Occipital lobe (tissue), 2 donors: ENCODE measurements around the gene TUSC1. TPM values are rescaled to one million over a fixed set of nuclear protein-coding genes. Genes with fewer than 3 reads are reported as not detected.
"Not testable (repeated sequence)": the region's sequence is repeated elsewhere in the genome, so short reads cannot be mapped to it uniquely, and the experiment has no call there.

Source experiments
- DNase-seq: peaks from one replicate; lab custom pipeline; 2025; lab: John Stamatoyannopoulos, UW
- total RNA-seq: library from RNA; depleted of rRNA; stranded (reverse); fragments of >200 nt; gene quantifications from one replicate; pipeline ENCODE4 v1.2.3, GENCODE V29; 2014

Gene TUSC1
- total RNA-seq: 10.5 TPM

DNA sequence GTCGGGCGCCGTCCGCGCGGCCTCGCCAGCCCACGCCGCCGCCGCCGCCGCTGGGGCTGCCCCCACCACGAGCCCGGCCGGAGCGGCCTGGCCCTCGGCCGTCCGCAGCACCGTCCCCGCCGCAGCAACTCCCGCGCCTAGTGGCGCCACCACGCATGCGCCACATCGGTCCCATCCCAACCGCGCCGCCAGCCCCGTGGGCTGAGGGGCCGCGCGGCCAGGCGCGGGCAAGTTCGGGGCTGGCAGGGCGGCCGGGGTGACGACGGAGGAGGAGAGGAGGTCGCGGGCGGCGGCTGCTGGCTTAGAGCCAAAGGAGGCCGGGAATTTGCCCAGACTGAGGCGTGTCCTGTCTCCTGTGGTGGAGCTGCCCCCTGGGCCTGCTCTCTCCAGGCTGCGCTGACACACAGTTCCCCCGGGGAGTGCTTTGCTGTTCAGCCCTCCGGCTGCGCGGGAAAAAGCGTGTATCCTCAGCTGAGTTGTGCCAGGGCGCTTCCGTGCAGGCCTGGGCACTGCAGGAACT, at the start of gene TUSC1:
TUSC1 (minus strand) TSS at position 298 of the 520 bp plus-strand sequence; CDS start at position 166, 132 bp downstream.
- peak; percentile 78 for DNase-seq

DNA sequence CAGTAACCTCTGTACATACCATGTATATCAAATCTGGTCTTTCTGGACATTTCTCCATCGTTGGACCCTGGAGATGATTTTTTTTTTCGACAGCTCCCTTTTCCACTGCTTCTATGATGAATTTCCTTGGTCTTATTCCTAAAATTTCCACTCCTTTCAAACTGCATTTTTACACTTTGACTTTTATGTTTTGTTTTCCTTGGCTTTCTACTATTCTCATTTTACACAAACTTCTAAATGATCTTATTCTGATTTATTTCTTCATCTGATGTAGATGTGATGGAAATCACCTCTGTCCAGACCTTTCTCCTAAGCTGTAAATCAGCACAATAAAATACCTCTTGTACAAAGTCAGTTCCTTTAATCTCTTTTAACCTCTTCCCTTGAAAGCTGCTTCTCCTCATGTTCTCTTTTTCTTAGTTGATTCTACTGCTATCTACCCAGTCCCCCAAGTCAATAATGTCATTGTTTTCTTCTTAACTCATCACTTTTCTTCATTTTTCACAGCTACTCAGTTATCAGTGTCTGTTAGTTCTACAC, 48.7 kb upstream of the TUSC1 start:
- DNase-seq: no peak

DNA sequence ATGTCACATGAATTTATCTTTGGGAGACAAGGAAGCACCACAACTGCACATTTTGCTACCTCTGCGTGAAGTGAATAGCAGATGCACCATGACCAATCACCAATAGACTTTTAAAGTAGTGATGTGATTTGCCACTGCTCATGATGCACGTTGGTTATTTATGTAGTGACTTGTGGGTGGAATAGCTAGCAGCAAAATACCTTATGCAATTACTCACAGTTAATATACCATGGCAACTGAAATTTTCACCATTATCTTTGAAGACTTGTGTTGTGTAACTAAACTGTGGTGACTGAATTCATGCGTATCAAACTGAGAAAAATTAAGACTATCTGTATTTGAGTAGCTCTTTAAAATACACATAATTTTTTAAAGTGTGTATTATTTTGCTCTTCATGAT, 46.2 kb upstream of the TUSC1 start:
- no peak for DNase-seq

DNA sequence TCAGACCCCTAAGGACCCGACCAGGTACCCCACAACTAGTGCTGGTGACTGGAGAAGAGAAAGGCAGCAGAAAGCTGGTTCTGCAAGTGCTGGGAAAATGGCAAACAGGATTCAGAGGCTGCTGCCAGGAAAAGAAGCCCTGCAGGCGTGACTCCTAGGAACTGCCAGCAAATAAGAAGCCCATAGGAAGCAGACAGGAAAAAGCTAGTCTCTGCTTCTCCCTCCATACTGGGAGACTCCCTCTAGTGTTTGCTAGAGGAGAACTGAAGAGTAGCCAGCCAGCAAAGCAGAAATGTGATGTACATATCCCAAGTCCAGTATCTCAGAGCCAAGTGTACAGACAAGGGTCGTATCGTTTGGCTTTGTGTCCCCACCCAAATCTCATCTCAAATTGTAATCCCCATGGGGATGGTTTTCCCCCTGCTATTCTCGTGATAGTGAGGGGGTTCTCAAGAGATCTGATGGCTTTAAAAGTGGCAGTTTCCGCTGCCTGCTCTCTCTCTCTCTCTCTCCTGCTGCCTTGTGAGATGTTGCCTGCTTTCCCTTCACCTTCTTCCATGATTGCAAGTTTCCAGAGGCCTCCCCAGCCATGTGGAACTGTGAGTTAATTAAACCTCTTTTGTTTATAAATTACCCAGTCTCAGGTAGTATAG, 38.1 kb upstream of the TUSC1 start:
- DNase-seq: no peak

DNA sequence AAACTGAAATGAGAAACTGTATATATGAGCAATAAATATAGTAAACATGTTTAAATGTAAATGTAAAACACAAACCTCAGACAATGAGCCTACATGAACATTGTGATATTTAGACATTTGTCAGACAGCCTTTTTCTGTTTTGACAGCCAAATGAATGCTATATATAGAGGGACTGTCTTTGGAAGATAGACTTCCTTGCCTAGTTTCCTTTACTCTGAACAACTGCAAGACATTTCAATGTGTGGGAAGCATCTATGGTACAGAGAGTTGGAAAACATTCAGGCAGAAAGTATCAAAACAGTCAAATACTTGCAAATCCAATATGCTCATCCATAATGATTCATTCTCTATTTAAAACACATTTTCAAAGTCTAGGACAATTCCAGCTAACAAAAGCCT, 31.7 kb upstream of the TUSC1 start:
- DNase-seq: no peak

DNA sequence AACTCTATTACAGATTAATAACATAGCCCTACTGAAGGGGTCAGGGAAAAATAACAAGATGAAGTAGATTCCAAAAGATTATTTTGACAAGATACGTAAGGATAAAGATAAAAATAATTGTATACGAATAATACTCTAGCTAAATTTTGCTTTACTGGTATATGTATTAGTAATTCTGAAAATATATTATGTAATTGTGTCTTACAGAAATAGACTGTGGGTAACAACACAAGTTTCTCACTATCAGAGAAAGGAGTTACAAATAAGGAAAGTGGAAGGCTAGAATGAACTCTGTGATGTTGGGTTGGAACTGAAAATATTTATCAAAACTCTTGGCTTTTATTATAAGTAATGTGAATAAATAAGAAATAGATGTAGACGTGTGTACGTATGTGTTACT, 26.6 kb upstream of the TUSC1 start:
- DNase-seq: no peak

DNA sequence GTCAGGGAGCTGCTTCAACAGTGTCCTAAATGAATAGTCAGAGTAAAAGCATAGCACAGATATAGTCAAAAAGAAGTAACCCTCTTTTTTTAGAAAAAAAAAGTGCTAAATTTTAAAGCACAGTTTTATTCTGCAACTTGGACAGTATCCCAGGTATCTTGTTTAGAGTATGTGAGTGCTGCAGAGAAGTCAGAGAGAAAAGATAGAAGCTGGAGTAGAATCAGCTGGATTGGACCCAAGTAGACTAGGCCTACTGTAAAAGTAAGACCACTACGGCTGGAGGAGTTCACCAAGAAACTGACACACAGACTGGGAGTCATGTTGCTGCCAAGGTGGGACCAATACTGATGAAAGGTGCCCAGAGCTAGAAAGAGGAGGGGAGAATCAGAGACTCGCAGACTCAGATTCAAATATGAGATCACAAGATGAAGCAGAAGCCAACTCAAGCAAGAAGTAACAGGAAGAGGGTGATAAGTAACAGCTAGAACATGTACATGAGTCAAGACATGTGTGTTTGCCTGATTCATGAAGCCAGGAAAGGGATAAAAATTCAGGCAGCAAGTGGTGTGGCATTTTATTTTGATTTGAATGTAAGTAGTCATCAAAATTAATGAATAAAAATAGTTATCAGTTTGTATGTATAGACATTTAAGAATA, 25.6 kb upstream of the TUSC1 start:
- no peak for DNase-seq

DNA sequence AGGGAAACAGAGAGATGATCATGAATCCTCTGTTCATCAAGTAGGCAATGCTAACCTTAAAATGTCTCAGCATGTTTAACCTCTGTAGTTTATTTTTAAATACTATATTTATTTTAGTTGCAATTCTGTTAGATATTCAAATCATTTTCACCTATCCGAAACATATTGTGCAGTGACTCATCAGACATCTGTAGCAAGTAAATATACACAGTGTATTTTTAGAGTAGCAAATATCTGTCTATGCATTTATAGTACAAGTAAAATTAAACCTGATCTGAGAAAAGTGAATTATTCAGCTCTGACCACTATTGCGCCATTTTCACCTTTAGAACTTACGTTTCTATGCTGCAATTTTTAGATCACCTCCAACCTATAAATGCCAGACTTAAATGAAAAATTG, 24.3 kb upstream of the TUSC1 start:
- DNase-seq: no peak

DNA sequence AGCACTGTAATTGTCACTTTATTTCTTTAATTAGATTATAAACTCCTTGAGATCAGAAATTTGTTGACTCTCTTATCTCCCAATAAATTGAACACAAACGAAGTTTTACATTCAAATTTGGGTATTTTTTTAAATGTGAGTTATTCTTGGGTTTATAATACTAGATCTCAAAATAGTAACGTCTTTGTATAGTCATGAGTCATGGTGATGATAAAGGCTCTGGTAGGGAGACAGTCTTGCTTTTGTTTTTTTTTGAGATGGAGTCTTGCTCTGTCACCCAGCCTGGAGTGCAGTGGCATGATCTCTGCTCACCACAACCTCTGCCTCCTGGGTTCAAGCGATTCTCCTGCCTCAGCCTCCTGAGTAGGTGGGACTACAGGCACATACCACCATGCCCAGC, 22.7 kb upstream of the TUSC1 start:
- DNase-seq: not testable (repeated sequence)

DNA sequence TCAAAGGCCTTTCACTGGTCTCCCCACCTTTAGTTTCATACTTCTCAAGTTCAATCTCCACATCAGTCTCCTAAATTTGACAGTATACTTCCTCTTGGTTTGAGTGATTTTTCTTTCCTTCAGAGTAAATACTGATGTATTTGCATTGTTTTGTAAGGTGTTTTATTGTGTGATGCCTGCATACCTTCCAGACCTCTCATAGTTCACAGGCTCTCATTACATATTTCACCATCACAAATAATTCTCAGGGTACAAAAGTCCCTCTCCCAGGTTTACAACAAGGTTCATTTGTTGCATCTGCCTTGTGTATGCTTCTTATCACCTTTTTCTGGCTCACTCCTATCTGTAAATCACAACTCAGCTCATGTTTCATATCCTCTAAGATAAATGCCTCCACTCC, 22.2 kb upstream of the TUSC1 start:
- no peak for DNase-seq

DNA sequence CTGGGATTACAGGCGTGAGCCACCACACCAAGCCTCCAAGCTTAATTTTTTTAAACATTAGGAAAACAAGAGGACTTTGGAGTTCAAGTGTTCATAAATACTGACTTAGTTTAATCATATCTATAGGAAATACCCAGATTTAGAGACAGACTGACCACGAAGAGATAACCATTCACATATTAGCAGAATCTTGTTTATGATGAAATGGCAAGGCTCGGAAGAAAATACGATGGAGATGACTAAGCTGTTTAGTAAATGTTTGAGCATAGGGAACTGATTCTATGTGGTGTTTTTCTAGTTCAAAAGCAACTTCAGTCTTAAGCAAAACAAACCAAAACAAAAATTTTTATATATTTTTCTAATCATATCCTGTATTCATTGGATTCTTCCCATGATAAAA, 13.5 kb upstream of the TUSC1 start:
- no peak for DNase-seq

DNA sequence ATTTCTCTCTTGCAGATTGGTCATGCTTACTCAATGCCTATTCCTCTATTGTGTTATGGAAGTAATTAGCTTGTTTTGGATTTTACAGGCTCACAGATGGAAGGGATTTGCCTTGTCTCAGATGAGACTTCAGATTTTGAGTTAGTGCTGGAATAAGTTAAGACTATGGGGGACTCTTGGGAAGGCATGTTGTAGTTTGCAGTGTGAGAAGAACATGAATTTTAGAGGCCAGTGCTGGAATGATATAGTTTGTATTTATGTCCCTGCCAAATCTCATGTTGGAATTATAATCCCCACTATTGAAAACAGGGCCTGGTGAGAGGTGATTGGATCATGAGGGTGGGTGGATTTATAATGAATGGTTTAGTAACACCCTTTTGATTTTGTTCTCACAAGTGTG, 6.1 kb upstream of the TUSC1 start:
- no peak for DNase-seq

DNA sequence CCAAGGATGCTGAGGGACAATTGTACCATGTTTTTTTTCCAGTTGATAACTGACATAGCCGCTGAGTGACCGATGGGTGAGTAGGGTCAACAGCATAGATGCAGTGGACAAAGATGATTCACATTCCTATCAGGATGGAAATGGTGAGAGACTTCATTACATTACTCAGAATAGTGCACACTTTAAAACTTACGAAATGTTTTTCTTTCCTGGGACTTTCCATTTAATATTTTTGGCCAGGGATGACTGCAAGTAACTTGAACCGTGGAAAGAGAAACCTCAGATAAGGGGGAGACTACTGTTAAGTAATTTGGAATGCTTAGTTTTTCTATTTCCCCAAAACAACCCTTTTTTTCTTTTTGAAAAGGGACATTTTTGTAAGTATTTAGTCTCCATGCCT, 3.0 kb upstream of the TUSC1 start:
- DNase-seq: no peak

DNA sequence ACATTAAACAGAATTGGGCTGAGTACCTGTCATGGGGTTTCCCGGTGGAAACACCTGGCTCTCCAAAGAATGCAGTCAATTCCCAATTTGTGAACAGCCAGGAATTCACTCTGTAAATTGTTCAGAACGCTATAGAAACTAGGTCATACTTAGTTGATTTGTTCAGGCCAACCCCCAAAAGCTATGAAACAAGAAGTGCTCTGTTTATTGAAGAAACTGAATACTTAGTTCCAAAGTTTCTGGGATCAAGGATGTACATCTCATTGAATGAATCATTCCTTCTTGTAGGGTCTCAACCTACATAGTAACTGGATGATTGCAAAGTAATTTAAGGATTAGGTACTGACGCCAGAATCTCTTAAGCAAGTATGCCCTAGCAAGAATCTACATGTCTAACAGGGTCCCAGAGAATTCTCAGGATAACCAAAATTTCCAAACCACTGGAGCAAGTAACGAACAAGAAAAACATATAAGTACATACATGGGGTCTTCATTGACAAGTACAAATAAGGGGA, 659 bp upstream of the TUSC1 start:
- no peak for DNase-seq

DNA sequence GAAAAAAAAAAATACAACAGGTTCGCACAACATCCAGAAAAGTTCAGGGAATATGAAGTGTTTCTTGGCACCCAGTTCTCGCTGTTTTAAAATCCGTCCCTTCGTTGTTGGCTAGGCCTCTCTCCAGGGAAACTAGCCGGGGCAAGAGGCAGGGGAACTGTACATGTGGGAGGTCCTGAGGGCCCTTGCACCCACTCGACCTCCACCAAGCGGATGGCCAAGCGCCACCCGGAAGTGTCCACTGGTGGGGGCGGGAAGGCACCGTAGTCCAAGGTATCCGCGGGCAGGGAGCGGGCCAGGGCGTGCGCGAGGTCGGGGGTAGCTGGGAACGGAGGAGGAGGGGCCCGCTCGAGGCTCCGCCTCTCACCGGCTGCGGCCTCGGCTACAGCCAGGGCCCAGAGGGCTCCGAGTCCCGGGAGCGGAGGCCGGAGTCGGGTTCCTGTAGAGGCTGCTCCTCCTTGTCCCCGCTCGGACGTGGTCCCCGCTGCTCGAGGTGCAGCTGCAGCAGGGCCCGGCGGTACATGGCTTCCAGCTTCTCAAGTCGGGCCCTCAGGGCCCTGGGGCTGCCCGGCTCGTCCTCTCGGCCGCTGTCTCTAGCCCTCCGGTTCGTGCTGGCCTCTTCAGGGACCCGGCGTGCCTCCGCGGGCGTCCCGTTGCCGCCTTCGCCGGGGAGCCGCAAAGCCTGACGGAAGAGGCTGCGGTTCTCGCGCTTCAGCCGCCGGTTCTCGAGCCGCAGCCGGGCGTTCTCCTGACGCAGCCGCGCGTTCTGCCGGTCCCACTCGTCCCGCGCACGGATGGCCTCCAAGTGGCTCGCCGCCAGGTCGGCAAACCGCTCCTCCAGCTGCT, 720 bp downstream of the TUSC1 start:
- DNase-seq: peak; percentile 67

DNA sequence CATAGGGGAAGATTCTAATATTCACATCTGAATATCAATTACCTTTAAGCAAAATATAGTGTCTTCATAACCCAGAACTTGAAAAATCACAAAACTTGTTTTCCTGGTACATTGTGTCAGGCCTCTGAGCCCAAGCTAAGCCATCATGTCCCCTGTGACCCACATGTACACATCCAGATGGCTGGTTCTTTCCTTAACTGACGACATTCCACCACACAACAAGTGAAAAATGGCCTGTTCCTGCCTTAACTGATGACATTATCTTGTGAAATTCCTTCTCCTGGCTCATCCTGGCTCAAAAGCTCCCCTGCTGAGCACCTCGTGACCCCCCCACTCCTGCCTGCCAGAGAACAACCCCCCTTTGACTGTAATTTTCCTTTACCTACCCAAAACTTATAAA, 2.4 kb downstream of the TUSC1 start:
- not testable (repeated sequence) for DNase-seq

DNA sequence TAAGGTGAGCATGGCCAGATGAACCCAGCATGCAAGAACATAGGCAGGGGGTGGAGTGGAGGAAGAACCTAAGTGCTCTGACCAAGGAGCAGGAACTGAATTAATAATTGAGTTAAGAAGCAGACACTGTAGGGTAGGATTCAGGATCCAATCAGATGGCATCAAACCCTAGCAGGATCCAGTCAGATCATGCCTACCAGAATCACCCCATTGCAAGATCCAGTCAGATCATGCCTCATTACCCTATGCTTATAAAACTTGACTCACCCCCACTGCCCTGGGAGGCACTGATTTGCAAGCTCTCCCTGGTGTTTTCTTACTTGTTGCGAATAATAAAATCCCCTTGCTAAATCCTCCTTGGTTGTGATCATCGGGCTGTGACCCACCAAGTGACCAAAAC, 19.7 kb downstream of the TUSC1 start:
- no peak for DNase-seq

DNA sequence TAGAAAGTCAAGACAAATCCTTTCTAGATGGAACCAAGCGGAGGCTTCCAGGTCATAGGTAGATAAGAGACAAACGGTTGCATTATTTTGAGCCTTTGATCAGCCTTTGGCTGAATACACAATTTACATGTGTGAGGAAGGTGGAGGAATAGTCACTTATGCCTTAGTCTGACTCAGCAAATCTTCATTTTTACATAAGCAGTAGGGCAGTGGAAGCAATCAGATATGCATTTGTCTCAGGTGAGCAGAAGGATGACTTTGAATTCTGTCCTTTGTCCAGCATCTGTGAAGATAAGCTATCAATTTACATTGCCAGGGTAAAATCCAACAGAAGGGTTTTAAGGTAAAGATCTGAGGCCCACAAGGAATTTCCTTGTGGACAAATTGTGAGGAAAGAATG, 23.8 kb downstream of the TUSC1 start:
- DNase-seq: no peak

DNA sequence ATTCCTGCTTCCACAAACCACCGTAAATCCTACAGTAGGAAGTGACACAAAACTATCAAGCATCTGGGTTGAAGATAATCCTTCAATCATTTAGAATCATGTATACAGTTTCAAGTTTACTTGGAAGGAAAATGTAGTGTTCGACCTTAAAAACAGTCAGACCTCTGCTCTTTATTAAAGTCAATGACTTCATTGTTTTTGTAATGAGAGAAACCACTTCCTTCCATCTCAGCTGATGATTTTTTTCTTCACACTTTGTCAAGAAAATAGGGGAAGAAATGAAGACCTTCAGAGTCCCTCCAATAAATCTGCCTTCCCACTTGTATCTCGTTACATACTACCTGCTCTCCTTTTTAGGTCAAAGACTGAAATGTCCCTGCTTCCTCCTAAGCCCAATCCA, 30.1 kb downstream of the TUSC1 start:
- DNase-seq: no peak

DNA sequence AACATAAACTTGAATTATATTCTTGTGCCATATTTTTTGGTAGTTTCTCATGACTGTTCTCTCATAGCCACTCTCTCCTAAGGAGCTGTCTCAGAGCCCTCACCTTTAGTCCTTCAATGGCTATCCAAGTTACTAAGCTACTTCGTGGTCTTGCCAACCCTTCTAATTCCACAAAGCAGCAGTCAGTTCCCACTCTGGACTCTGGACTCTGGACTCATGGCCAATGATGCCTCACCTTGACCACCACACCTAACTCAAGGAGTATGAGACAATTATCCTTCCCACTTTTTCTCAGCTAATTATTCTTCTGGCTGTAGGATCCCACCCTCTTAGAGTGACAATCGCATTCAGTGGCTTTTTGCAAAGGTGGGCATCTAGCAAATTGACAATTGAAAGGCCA, 42.2 kb downstream of the TUSC1 start:
- DNase-seq: no peak

DNA sequence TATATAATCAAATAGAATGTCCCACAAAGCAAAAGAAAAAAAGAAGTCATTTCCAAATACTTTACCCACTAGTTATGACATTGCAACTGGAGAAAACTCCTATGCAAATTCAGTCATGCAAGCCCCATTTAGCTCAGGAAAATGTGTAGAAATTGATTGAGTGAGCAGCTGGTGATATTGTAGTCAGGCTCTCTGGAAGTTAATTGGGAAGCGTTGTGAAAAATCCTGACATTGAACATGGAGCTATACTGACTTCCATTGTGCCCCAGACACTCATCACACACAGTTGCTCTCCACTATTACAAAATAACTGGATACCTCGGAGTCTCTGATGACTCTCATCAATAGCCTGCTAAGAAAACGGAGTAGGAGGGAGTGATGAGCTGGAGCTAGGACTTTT, 49.0 kb downstream of the TUSC1 start:
- no peak for DNase-seq
